ENCODE data around the gene DNAL1. TPM values are rescaled to one million over a fixed set of nuclear protein-coding genes. Genes with fewer than 3 reads are reported as not detected.

Gene DNAL1
- total and polyA plus RNA-seq, 9 of the 15 experiments (the other 6 are each of a cell fraction or from before 2014, with no cell fraction given) = 1.6 to 11.7 (median 4.8) TPM

GRCh38 chr14:73709904-73710469 lies 65.2 kb downstream of the DNAL1 start:
- intact Hi-C loops (cut with micrococcal nuclease) (no loop called here), in situ Hi-C loops (cut with MboI) (no loop called here)
- ATAC-seq (no peak), FAIRE-seq (no peak), DNase-seq (ENCODE audit: extremely low read depth in 1 of 4, low spot score in 3 of 4) (no peak)
- ChIA-PET CTCF (ENCODE audit: low intra/inter-chr PET ratio) (no interaction called here), POLR2A (no interaction called here)
- Histone ChIP-seq H2AFZ (ENCODE audit: low read depth, low read length) (no peak overlapping the region), H3K4me1 (replicated peaks in 1 of 2; ENCODE audit: control insufficient read depth in 2 of 2, insufficient read depth in 2 of 2, low read length in 2 of 2) (peaks cover 11 to 25% of the 10 kb centered on the region in 2 experiments; a peak in 4 of 5 replicates), H3K27ac (ENCODE audit: extremely low read depth, low read depth, low read length) (no peak overlapping the region), H3K4me2 (ENCODE audit: insufficient read depth, low read length) (no peak overlapping the region), H3K79me2 (ENCODE audit: control insufficient read depth, insufficient read depth, low read length) (peaks cover 23% of the 10 kb centered on the region), H3K9me1 (ENCODE audit: control insufficient read depth, insufficient read depth, low read length) (no peaks in the 10 kb centered on the region), H4K20me1 (replicated peaks; ENCODE audit: control insufficient read depth, insufficient read depth, low read length) (no peaks in the 10 kb centered on the region; the same call in 1 of the 2 replicates), H3K36me3 (ENCODE audit: control insufficient read depth, insufficient read depth, low read length) (peaks cover 4% of the 10 kb centered on the region; the same call in 1 of the 3 replicates), H3K27me3 (ENCODE audit: control insufficient read depth in 2 of 2, insufficient read depth in 2 of 2, low read length in 2 of 2) (no peaks in the 10 kb centered on the region), H3K9me3 (replicated peaks; ENCODE audit: control insufficient read depth, insufficient read depth, low read depth, low read length) (no peaks in the 10 kb centered on the region), H3K9ac (ENCODE audit: insufficient read depth in 1 of 2, low read depth in 2 of 2, low read length in 2 of 2) (no peak overlapping the region), H3K4me3 (no peak overlapping the region)
- TF ChIP-seq NONO (IDR thresholded peaks at IDR 0.05; ENCODE audit: low read depth in 2 of 2, low read length in 1 of 2) = no peak
- TF ChIP-seq ZBTB7A (IDR thresholded peaks at IDR 0.05; ENCODE audit: borderline replicate concordance, control insufficient read depth, low read depth, low read length) = no peak
- TF ChIP-seq EGR1 (conservative IDR thresholded peaks at IDR 0.05) = peak; percentile 36
- no TSS peak for BruUV-seq (replicated peaks)
- WGBS (ENCODE audit: insufficient coverage, low coverage, missing lambda C conversion rate) = 81% methylated on average over 7 of the region's 8 CpGs

DNA sequence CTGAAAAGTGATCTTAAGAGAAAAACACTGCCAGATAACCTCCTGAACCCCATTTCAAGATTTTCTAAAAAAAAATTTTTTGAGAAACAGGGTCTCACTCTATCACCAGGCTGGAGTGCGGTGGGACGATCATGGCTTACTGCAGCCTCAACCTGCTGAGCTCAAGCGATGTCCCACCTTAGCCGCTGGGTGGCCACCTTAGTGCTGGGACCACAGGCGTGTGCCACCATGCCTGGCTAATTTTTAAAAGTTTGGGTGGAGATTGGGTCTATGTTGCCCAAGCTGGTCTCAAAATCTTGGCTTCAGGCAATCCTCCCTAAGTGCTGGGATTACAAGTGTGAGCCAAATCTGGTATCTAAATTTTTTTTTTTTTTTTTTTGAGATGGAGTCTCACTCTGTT lies 66.0 kb downstream of the DNAL1 start:
- H3K4me1 ChIP-seq (replicated peaks in 1 of 2; ENCODE audit: control insufficient read depth in 2 of 2, insufficient read depth in 2 of 2, low read length in 2 of 2) = peaks cover 11 to 25% of the 10 kb centered on the region in 2 experiments; a peak in 4 of 5 replicates
- TF ChIP-seq ZNF699 (CRISPR knock-in tag; IDR thresholded peaks at IDR 0.05; ENCODE audit: insufficient replicate concordance) = no peak
- no peak for TF ChIP-seq ZFX (CRISPR knock-in tag; IDR thresholded peaks at IDR 0.05)
- TF ChIP-seq XRCC5 (IDR thresholded peaks at IDR 0.05; ENCODE audit: low read depth, low read length) = no peak
- no peak for TF ChIP-seq WHSC1 (IDR thresholded peaks at IDR 0.05; ENCODE audit: low read length)
- no peak for TF ChIP-seq PML (IDR thresholded peaks at IDR 0.05; ENCODE audit: low read length)
- TF ChIP-seq RBM14 (IDR thresholded peaks at IDR 0.05; ENCODE audit: borderline replicate concordance, insufficient read depth, low read depth, low read length) = no peak
- TF ChIP-seq PHF8 (IDR thresholded peaks at IDR 0.05; ENCODE audit: borderline replicate concordance, low read length) = no peak
- in situ Hi-C loops (cut with MboI) (no loop called here), intact Hi-C loops (cut with micrococcal nuclease) (no loop called here)
- CTCF ChIA-PET (ENCODE audit: low intra/inter-chr PET ratio) = no interaction called here
- no peak overlapping the region for H3K27ac ChIP-seq (ENCODE audit: extremely low read depth, low read depth, low read length)
- no peaks in the 10 kb centered on the region; the same call in 1 of the 2 replicates for H4K20me1 ChIP-seq (replicated peaks; ENCODE audit: control insufficient read depth, insufficient read depth, low read length)
- H3K4me2 ChIP-seq (ENCODE audit: insufficient read depth, low read length) = no peak overlapping the region
- no peaks in the 10 kb centered on the region for H3K27me3 ChIP-seq (ENCODE audit: control insufficient read depth in 2 of 2, insufficient read depth in 2 of 2, low read length in 2 of 2)
- H3K4me3 ChIP-seq = no peak overlapping the region
- ATAC-seq (no peak), FAIRE-seq (no peak), DNase-seq (ENCODE audit: extremely low read depth in 1 of 4, low spot score in 3 of 4) (no peak)
- no peaks in the 10 kb centered on the region for H3K9me3 ChIP-seq (replicated peaks; ENCODE audit: control insufficient read depth, insufficient read depth, low read depth, low read length)
- H2AFZ ChIP-seq (ENCODE audit: low read depth, low read length) = no peak overlapping the region
- 81% methylated on average over 5 of the region's 5 CpGs for WGBS (ENCODE audit: insufficient coverage, low coverage, missing lambda C conversion rate)
- peaks cover 23% of the 10 kb centered on the region for H3K79me2 ChIP-seq (ENCODE audit: control insufficient read depth, insufficient read depth, low read length)
- H3K9ac ChIP-seq (ENCODE audit: insufficient read depth in 1 of 2, low read depth in 2 of 2, low read length in 2 of 2) = no peak overlapping the region
- POLR2A ChIA-PET = no interaction called here
- BruUV-seq (replicated peaks) = no TSS peak
- H3K9me1 ChIP-seq (ENCODE audit: control insufficient read depth, insufficient read depth, low read length) = no peaks in the 10 kb centered on the region
- peaks cover 9% of the 10 kb centered on the region; the same call in 2 of the 3 replicates for H3K36me3 ChIP-seq (ENCODE audit: control insufficient read depth, insufficient read depth, low read length)

Measured in K562 (cell line).